22Rv1 (cell line): ENCODE measurements around the gene RAD54L.
A peak's percentile ranks its signal among the peaks of the same experiment; 100 is the strongest.

Source experiments
- H3K27ac ChIP-seq: fragments of 450-650 bp; 2 replicates; pipeline ENCODE4 v1.5.1; 2017
- ZFX ChIP-seq: fragments of 450-650 bp; IDR thresholded peaks from 2 replicates; pipeline ENCODE4 v1.6.1; 2017; ENCODE audit warnings: antibody characterized with exemption, borderline replicate concordance
- TF ChIP-seq, protein P1 (sequence below): fragments of 450-650 bp; IDR thresholded peaks from 2 replicates; pipeline ENCODE4 v1.5.1; 2017; ENCODE audit warnings: mild to moderate bottlenecking

RAD54L gene

DNA sequence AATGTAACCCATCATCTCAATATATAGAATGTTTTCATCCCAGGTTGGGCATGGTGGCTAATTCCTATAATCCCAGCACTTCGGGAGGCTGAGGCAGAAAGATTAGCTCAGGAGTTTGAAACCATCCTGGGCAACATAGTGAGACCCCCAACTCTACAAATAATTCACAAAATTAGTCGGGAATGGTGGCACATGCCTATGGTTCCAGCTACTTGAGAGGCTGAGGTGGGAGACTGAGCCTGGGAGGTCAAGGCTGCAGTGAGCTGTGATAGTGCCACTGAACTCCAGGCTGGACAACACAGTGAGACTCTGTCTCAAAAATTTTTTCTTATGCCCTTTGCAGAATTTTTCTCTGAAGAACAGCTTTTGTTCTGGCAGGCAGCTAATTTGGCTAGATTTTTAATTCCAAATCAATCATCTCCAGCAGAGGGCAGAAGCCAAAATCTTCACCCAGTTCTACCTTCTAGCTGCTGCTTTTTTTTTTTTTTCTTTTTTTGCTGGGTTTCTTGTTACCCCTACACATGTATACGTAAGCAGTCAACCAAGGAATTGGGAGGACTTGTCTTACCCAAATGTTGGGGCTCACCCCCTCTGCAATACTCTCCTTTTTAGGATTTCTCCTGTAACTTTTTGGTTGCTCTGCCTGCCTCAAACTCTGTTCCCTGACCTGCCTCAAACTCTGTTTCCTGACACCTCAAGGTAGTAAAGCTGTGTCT lies 2.7 kb upstream of the RAD54L start:
- TF ChIP-seq, protein P1, sequence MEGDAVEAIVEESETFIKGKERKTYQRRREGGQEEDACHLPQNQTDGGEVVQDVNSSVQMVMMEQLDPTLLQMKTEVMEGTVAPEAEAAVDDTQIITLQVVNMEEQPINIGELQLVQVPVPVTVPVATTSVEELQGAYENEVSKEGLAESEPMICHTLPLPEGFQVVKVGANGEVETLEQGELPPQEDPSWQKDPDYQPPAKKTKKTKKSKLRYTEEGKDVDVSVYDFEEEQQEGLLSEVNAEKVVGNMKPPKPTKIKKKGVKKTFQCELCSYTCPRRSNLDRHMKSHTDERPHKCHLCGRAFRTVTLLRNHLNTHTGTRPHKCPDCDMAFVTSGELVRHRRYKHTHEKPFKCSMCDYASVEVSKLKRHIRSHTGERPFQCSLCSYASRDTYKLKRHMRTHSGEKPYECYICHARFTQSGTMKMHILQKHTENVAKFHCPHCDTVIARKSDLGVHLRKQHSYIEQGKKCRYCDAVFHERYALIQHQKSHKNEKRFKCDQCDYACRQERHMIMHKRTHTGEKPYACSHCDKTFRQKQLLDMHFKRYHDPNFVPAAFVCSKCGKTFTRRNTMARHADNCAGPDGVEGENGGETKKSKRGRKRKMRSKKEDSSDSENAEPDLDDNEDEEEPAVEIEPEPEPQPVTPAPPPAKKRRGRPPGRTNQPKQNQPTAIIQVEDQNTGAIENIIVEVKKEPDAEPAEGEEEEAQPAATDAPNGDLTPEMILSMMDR: peak; percentile 69
- no peak for TF ChIP-seq ZFX
- H3K27ac ChIP-seq: peak overlapping the region; percentile 12; the same call in 1 of the 2 replicates

DNA sequence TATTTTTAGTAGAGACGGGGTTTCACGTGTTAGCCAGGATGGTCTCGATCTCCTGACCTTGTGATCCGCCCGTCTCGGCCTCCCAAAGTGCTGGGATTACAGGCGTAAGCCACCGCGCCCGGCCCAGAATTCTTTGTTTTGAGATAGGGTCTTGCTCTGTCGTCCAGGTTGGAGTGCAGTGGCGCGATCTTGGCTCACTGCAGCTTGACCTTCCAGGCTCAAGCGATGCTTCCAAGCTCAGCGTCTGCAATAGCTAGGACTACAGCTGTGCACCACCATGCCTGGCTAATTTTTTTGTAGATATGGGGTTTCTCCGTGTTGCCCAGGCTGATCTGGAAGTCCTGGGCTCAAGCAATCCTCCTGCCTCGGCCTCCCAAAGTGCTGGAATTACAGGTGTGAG lies 1.4 kb upstream of the RAD54L start:
- H3K27ac ChIP-seq: 0 out of 2 replicates have a peak overlapping the region, but pooled peaks have one; percentile 57

DNA sequence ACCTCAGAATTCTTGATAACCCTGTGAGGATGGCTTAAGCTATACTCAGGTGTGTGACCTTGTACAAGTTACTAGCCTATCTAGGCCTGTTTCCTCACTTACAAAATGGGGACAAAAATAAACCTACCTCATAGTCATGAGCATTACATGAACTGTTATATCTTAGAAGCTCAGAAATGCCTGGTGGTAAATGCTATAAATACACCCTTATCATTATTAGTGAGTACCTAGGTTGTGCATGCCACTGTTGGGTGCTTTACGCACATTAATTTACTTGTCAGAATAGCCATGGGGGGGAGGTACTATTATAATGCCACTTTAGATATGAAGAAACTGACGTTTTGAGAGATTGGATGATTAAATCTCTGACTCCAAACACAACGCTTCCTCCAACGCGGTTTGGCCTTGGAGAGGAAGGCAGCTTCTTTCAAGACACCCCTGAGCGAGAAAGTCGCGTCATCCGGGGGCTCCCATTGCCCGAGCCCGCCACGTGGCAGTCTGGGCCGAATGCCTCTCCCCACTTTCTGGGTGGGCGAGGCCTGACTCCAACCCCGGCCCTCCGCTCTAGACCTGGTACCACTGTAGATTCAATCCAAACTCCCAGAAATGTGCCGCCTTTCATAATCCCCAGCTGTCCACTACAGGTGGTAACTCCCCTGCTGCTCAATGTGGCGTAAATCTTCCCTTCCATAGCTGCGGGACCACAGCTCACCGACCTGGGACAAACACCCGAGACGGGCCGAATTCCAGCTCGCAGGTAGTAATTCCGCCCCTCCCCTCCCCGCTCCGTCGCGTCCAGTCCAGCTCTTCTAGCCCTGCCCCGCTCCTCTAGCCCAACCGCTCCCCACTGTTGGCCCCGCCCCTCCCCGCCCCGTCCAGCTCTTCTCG lies 771 bp upstream of the RAD54L start:
- TF ChIP-seq, protein P1: no peak
- no peak for TF ChIP-seq ZFX
- H3K27ac ChIP-seq: peak overlapping the region; percentile 57

DNA sequence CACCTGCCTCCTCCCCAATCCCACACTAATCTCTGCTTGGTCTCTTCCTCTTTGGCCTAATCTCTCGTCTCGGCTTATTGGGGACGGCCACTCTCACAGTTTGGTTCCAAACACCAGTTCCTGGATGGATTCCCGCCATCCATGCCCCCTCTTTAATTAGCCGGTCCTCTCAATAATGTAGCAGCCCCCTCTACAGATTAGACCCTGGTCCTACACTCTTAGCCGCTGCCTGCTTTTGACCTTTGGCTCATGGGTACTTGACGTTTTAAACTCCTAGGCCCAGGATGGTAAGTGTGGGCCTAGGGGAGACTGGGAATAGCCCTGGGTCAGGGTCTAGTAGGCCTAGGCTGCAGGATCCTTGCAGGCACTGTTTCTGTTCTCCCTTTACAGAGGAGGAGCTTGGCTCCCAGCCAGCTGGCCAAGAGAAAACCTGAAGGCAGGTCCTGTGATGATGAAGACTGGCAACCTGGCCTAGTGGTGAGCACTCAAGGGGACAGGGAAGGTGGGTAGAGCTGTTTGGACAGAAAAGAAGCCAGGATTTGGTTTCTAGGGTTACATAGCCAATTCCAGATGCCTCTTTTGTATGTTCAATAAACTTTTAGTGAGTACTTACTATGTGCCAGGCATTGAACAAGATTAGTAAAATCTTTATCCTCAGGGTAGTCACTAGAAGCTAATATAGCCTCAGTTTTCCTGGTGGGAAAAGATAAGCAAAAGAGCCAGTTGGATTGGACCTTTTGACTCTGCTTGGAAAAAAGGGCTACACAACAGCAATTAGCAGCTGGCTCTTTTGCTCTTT lies 758 bp downstream of the RAD54L start:
- no peak for TF ChIP-seq ZFX
- TF ChIP-seq, protein P1: peak; percentile 40
- H3K27ac ChIP-seq: peak overlapping the region; percentile 82

DNA sequence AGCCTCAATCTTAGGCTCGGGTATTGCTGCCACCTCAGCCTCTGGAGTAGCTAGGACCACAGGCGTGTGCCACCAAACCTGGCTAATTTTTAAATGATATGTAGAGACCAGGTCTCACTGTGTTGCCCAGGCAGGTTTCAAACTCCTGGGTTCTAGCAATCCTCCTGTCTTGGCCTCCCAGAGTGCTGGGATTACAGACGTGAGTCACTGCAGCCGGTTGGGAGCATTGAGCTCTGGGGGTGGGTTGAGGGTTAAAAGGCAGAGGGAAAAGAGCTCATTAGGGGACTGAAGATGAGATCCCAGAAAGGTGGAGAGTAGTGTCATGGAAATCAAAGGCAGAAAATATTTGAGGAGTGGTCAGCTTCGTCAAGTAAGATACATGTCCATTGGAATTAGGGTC lies 7.1 kb downstream of the RAD54L start:
- no peak for TF ChIP-seq ZFX
- TF ChIP-seq, protein P1: no peak
- no peak overlapping the region for H3K27ac ChIP-seq

DNA sequence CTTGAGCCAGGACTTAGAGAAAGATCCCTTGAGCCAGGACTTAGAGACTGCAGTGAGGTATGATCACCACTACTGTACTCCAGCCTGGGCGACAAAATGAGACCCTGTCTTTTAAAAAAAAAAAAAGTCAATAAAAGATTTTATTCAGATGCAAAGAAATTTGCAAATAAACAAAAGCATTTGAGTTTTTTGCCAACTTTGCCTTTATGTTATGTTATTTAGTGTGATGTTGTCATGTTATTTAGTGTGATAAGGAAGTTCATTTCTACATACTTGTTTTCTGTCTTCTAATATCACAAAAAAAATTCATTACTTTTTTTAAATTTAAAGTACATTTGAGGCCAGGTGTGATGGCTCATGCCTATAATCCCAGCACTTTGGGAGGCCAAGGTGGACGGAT lies 9.0 kb downstream of the RAD54L start:
- H3K27ac ChIP-seq: no peak overlapping the region
- TF ChIP-seq, protein P1: no peak
- TF ChIP-seq ZFX: no peak

DNA sequence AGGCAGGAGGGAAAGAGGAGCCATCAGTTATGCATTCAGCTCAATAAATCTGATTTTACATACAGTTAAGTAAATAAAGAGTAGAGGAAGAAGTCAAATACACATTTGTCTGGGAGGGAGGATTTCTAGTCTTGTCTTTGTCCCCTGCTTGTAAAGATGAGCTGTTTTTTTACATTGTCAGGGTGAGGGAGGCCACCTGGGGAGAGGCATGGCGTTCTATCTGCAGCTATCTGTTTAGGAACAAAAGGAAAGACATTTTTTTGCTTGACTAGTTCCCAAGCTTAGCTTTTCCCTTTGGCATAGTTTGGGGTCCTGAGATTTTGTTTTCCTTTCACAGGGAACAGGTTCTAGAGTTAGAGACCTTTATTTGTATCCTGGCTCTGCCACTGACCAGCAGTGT lies 14.9 kb downstream of the RAD54L start:
- TF ChIP-seq, protein P1: no peak
- no peak for TF ChIP-seq ZFX
- H3K27ac ChIP-seq: no peak overlapping the region
